SU-DHL-6 (cell line): ENCODE measurements around the gene PPFIBP2.

ENCODE experiments used
- EZH2phosphoT487 ChIP-seq: fragments of 200-600 bp; sonication (generic), shearing (Covaris generic); conservative IDR thresholded peaks from 2 replicates; pipeline ENCODE4 v1.6.1; 2018; ENCODE audit warnings: mild to moderate bottlenecking, antibody characterized with exemption, low read length, moderate library complexity, mixed read lengths
- TF ChIP-seq, protein P1 (sequence below): fragments of 200-600 bp; sonication (generic); IDR thresholded peaks from one replicate; pipeline ENCODE4 v1.5.1; 2017; ENCODE audit warnings: antibody characterized with exemption, mild to moderate bottlenecking, low read length, moderate library complexity; ENCODE audit not compliant: insufficient read depth, poor library complexity, severe bottlenecking

DNA sequence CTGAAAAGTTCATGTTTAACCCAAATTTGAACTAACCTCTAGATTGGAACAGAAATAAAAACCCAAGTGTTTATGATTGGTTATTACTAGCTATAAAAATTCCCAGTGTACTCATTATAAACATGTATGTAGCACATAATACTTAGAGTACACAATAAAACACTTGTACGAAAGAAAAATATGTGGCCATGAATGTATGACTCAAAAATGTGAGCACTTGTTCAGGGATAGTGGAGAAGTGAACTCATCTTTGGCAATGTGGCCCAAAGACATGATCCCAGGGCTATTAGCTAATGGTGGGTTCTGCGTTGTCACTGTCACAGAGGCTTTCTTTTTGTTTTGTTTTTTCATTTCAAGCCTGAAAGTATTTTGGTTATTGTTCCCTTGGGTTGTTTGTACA is 72.0 kb downstream of the PPFIBP2 start:
- TF ChIP-seq, protein P1, sequence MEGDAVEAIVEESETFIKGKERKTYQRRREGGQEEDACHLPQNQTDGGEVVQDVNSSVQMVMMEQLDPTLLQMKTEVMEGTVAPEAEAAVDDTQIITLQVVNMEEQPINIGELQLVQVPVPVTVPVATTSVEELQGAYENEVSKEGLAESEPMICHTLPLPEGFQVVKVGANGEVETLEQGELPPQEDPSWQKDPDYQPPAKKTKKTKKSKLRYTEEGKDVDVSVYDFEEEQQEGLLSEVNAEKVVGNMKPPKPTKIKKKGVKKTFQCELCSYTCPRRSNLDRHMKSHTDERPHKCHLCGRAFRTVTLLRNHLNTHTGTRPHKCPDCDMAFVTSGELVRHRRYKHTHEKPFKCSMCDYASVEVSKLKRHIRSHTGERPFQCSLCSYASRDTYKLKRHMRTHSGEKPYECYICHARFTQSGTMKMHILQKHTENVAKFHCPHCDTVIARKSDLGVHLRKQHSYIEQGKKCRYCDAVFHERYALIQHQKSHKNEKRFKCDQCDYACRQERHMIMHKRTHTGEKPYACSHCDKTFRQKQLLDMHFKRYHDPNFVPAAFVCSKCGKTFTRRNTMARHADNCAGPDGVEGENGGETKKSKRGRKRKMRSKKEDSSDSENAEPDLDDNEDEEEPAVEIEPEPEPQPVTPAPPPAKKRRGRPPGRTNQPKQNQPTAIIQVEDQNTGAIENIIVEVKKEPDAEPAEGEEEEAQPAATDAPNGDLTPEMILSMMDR, result no peak
- no peak for TF ChIP-seq EZH2phosphoT487
